Measurements from ENCODE around the gene HOXB6.

The HOXB6 gene

DNA sequence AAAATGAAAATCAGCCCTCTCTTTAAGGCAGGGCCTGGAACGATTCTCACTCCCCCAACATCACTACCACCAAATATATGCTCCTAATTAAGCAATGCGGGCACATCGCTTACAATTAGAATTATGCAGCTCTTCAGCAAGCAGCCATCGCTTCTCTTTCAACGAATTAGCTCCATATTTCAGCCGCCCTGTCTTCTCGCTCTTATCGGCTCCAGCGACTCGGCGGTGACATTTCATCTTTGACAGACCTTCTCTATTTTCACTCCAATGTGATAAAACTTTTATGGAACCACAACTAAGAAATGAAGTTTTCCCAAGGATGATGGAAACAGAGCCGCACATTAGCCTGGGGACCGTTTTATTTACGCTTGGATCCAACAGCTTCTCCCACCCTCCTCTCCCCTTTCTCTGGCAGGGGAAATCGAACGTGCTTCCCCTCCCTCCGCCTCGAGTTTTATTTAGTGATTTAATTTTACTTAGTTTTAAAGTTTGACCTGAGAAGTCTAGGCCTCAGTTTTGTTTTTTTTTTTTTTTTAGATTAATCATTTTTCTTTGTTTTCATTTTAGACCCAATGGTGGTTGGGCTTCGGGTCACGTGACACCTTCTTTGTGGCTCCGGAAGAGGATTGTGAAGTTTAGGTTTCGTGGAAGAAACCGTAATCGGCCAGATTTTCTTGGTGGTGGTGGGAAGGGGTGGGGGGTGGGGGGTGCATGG lies 56.8 kb downstream of the HOXB6 start:
- DNase-seq (ENCODE audit: low spot score), result no peak

DNA sequence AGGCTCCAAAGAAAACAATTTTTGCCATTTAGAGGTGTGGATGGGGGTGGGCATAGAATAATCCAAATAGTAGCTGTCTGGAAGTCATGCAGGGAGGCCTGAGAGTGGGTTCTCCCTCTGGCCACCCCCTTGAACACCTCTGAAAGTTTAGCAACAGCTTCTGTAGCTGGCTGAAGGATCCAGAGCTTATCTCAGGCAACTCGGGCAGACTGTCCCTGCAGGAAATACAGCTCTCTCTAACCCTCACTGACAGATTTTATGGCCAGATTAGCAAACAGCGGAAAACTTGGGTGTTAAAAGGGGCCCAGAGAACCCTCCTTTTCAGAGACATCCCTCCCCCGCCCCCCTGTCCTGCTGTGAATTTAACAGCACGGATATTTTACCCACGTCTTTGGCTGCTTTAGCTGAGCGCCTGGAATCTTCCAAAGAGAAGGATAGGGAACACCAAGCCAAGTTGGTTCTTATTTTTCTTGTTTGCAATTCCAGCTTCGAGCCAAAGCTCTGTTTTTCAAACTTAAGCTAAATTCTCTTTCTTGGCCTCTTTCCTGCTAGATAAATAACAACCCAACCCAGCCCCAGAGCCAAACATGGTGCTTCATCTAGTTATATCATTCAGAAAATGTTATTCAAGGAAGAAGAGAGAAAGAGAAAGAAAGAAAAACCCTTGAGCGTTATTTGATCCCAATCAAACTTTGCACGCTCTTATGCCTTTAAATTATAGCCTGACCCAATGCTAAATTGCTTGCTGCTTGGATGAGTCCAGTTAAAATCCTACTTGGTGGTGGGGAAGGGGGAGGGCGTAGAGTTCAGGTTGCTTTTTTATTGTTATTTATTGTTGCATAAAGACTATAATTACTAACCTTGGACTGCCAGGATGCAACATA lies 57.6 kb downstream of the HOXB6 start:
- no CpG with 5 or more reads among the region's 10 CpGs for WGBS, 2 donors (ENCODE audit: extremely low coverage in 2 of 2, insufficient read length in 2 of 2, insufficient replicate concordance in 1 of 2)
- Histone ChIP-seq H4K91ac (ENCODE audit: low read depth, low read length, poor library complexity) (no peak overlapping the region), H2BK12ac (ENCODE audit: low read length) (no peak overlapping the region), H3K14ac (ENCODE audit: low read length) (no peak overlapping the region), H3K18ac (ENCODE audit: low read length) (no peak overlapping the region), H3K9ac (ENCODE audit: low read depth, low read length, poor library complexity) (no peak overlapping the region), H3K23ac (ENCODE audit: low read depth, low read length, poor library complexity) (no peak overlapping the region), H3K4me2 (ENCODE audit: insufficient read depth, low read length, poor library complexity, severe bottlenecking) (no peak overlapping the region), H2AK5ac (ENCODE audit: low read depth, low read length) (no peak overlapping the region), H3K79me1 (ENCODE audit: low read depth, low read length) (no peaks in the 10 kb centered on the region), H2AFZ (ENCODE audit: low read length) (no peak overlapping the region), H3K4ac (ENCODE audit: low read length) (no peak overlapping the region), H3K27me3 (ENCODE audit: control insufficient read depth in 3 of 3, insufficient read depth in 3 of 3, low read depth in 1 of 3, low read length in 3 of 3) (peaks cover 53 to 94% (median 90%) of the 10 kb centered on the region in 3 experiments), H3K27ac (replicated peaks; ENCODE audit: low read length) (no peak overlapping the region), H2BK120ac (ENCODE audit: low read depth, low read length) (no peak overlapping the region), H3K4me3 (ENCODE audit: low read length in 2 of 2) (peak overlapping the region in 1 of 2 donors; percentile 23), H2BK15ac (ENCODE audit: low read length) (no peak overlapping the region), H3K9me3 (replicated peaks in 1 of 2; ENCODE audit: control insufficient read depth in 2 of 2, insufficient read depth in 1 of 2, low read depth in 1 of 2, low read length in 2 of 2) (peaks cover 0 to 4% of the 10 kb centered on the region in 2 donors), H3K36me3 (replicated peaks in 1 of 2; ENCODE audit: control insufficient read depth in 2 of 2, insufficient read depth in 2 of 2, low read length in 2 of 2) (no peaks in the 10 kb centered on the region), H4K8ac (ENCODE audit: low read depth, low read length) (no peak overlapping the region), H3K4me1 (ENCODE audit: control insufficient read depth in 2 of 2, insufficient read depth in 1 of 2, low read depth in 1 of 2, low read length in 2 of 2) (no peaks in the 10 kb centered on the region), H2BK5ac (ENCODE audit: low read length) (no peak overlapping the region)
- DNase-seq (ENCODE audit: low spot score), result no peak

More for the DNA sequence above, 56.8 kb downstream of the HOXB6 start:
- peaks cover 0 to 6% of the 10 kb centered on the region in 2 donors for H3K9me3 ChIP-seq (replicated peaks in 1 of 2; ENCODE audit: control insufficient read depth in 2 of 2, insufficient read depth in 1 of 2, low read depth in 1 of 2, low read length in 2 of 2)
- H3K4ac ChIP-seq (ENCODE audit: low read length), result no peak overlapping the region
- no peaks in the 10 kb centered on the region for H3K79me1 ChIP-seq (ENCODE audit: low read depth, low read length)
- no peak overlapping the region for H4K91ac ChIP-seq (ENCODE audit: low read depth, low read length, poor library complexity)
- no peak overlapping the region for H3K14ac ChIP-seq (ENCODE audit: low read length)
- H3K4me3 ChIP-seq (ENCODE audit: low read length in 2 of 2), result peak overlapping the region in 1 of 2 donors; percentile 23
- peak overlapping the region; percentile 15 for H2AFZ ChIP-seq (ENCODE audit: low read length)
- no peak overlapping the region for H3K18ac ChIP-seq (ENCODE audit: low read length)
- H3K4me1 ChIP-seq (ENCODE audit: control insufficient read depth in 2 of 2, insufficient read depth in 1 of 2, low read depth in 1 of 2, low read length in 2 of 2), result no peaks in the 10 kb centered on the region
- no peak overlapping the region for H2BK5ac ChIP-seq (ENCODE audit: low read length)
- H4K8ac ChIP-seq (ENCODE audit: low read depth, low read length), result no peak overlapping the region
- no peak overlapping the region for H3K4me2 ChIP-seq (ENCODE audit: insufficient read depth, low read length, poor library complexity, severe bottlenecking)
- H3K27me3 ChIP-seq (ENCODE audit: control insufficient read depth in 3 of 3, insufficient read depth in 3 of 3, low read depth in 1 of 3, low read length in 3 of 3), result peaks cover 53 to 96% (median 88%) of the 10 kb centered on the region in 3 experiments
- no peak overlapping the region for H2AK5ac ChIP-seq (ENCODE audit: low read depth, low read length)
- no peak overlapping the region for H2BK120ac ChIP-seq (ENCODE audit: low read depth, low read length)
- no peak overlapping the region for H3K27ac ChIP-seq (replicated peaks; ENCODE audit: low read length)
- H3K23ac ChIP-seq (ENCODE audit: low read depth, low read length, poor library complexity), result no peak overlapping the region
- H2BK15ac ChIP-seq (ENCODE audit: low read length), result no peak overlapping the region
- no peaks in the 10 kb centered on the region for H3K36me3 ChIP-seq (replicated peaks in 1 of 2; ENCODE audit: control insufficient read depth in 2 of 2, insufficient read depth in 2 of 2, low read length in 2 of 2)
- WGBS, 2 donors (ENCODE audit: extremely low coverage in 2 of 2, insufficient read length in 2 of 2, insufficient replicate concordance in 1 of 2), result no CpG with 5 or more reads among the region's 24 CpGs
- H2BK12ac ChIP-seq (ENCODE audit: low read length), result no peak overlapping the region
- H3K9ac ChIP-seq (ENCODE audit: low read depth, low read length, poor library complexity), result no peak overlapping the region

DNA sequence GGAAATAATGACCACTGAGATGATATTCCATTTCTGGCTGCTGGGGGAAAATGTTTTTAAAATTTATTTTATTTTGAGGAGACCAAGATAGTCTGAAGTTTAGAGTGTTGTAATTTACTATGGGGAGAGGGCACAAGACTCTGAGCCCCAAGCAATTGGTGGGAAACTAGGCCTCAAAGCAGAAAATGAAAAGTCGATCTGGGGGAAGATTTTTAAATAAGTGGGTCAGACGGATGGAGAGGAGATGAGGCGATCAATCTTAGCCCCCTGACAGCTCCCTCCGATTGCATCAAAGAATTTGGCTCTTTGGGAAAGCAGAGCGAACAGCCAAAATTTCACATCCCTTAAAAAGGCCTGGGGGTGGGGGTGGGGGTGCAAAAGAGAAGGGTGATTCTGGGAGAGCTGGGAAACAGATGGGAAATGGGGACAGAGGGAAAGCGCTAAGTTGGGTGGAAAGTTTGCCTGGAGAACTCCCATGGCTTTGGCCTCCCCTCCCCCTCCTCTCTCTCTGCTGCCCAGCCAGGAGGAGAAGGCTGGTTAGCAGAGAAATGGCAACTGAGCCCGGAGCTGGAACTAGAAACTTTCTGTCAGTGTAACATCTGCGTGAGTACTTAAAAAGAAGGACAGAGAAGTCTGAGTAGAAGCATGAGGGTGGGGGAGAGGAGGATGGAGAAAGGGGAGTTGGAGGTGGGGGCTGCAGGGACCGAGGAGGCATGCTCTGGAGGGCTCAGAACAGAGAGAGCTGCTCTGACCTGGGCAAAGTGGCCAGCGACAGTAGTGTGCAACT lies 58.5 kb downstream of the HOXB6 start:
- Histone ChIP-seq H3K4me1 (ENCODE audit: control insufficient read depth in 2 of 2, insufficient read depth in 1 of 2, low read depth in 1 of 2, low read length in 2 of 2) (no peaks in the 10 kb centered on the region), H3K4me3 (ENCODE audit: low read length in 2 of 2) (peak overlapping the region in 1 of 2 donors; percentile 23), H4K91ac (ENCODE audit: low read depth, low read length, poor library complexity) (no peak overlapping the region), H2BK15ac (ENCODE audit: low read length) (no peak overlapping the region), H2BK5ac (ENCODE audit: low read length) (no peak overlapping the region), H3K27ac (replicated peaks; ENCODE audit: low read length) (no peak overlapping the region), H2BK120ac (ENCODE audit: low read depth, low read length) (no peak overlapping the region), H3K36me3 (replicated peaks in 1 of 2; ENCODE audit: control insufficient read depth in 2 of 2, insufficient read depth in 2 of 2, low read length in 2 of 2) (no peaks in the 10 kb centered on the region), H3K9ac (ENCODE audit: low read depth, low read length, poor library complexity) (no peak overlapping the region), H4K8ac (ENCODE audit: low read depth, low read length) (no peak overlapping the region), H2AFZ (ENCODE audit: low read length) (no peak overlapping the region), H3K9me3 (replicated peaks in 1 of 2; ENCODE audit: control insufficient read depth in 2 of 2, insufficient read depth in 1 of 2, low read depth in 1 of 2, low read length in 2 of 2) (peaks cover 0 to 4% of the 10 kb centered on the region in 2 donors), H2BK12ac (ENCODE audit: low read length) (no peak overlapping the region), H3K27me3 (ENCODE audit: control insufficient read depth in 3 of 3, insufficient read depth in 3 of 3, low read depth in 1 of 3, low read length in 3 of 3) (peaks cover 52 to 94% (median 89%) of the 10 kb centered on the region in 3 experiments), H3K4me2 (ENCODE audit: insufficient read depth, low read length, poor library complexity, severe bottlenecking) (no peak overlapping the region), H2AK5ac (ENCODE audit: low read depth, low read length) (no peak overlapping the region), H3K23ac (ENCODE audit: low read depth, low read length, poor library complexity) (no peak overlapping the region), H3K18ac (ENCODE audit: low read length) (no peak overlapping the region), H3K4ac (ENCODE audit: low read length) (no peak overlapping the region), H3K14ac (ENCODE audit: low read length) (no peak overlapping the region), H3K79me1 (ENCODE audit: low read depth, low read length) (no peaks in the 10 kb centered on the region)
- no peak for DNase-seq (ENCODE audit: low spot score)
- no CpG with 5 or more reads among the region's 10 CpGs for WGBS, 2 donors (ENCODE audit: extremely low coverage in 2 of 2, insufficient read length in 2 of 2, insufficient replicate concordance in 1 of 2)

Data from neuronal stem cell (in vitro differentiated cells).